ENCODE data around the gene MYO19. TPM values are rescaled to one million over a fixed set of nuclear protein-coding genes. Genes with fewer than 3 reads are reported as not detected.

The MYO19 gene
- total and polyA plus RNA-seq, 9 of the 15 experiments (the other 6 are each of a cell fraction or from before 2014, with no cell fraction given) = 21.6 to 176 (median 129) TPM

DNA sequence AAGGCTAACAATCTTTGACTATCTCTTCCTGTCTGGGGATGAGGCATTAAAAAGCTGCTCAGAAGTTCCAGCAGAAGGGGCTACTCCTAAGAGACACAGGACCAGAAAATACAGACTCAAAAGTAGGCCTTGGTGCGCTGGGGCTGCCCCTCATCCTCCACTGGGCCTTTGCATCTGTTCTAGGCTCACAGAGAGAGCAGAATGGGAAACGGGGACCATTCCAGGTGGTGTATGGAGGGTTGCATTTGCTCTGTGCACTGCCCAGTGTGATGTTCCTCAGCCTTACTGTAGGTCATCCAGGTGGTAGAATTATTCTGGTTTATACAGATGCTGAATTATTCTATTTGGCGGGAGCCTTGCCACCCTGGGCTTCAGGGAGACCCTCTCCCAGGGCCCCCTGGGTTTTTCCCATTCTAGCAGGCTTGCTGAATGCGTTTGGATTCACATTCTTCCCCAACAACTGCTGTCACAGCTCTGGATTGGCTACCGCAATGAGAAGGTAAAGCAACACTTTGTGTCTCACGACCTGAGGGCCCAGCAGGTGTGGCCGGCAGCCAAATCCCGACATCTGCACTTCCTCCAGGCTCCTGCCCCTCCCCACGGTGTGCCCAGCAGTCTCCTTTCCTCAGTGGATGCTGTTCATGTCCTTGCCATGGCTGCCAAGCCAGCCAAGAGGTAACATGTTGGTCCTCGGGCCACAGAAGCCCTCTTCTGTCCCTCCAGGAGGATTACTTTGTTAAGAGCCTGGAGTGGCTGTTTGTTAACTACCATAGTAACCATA is 73.1 kb downstream of the MYO19 start:
- Histone ChIP-seq H3K36me3 (ENCODE audit: control insufficient read depth, insufficient read depth, low read length) (no peaks in the 10 kb centered on the region), H3K4me1 (replicated peaks in 1 of 2; ENCODE audit: control insufficient read depth in 2 of 2, insufficient read depth in 2 of 2, low read length in 2 of 2) (peaks cover 0 to 12% of the 10 kb centered on the region in 2 experiments; a peak in 2 of 5 replicates), H4K20me1 (replicated peaks; ENCODE audit: control insufficient read depth, insufficient read depth, low read length) (peaks cover 10% of the 10 kb centered on the region; the same call in 1 of the 2 replicates), H3K9me3 (replicated peaks; ENCODE audit: control insufficient read depth, insufficient read depth, low read depth, low read length) (no peaks in the 10 kb centered on the region), H3K27ac (ENCODE audit: extremely low read depth, low read depth, low read length) (no peak overlapping the region), H3K9ac (ENCODE audit: insufficient read depth in 1 of 2, low read depth in 2 of 2, low read length in 2 of 2) (no peak overlapping the region), H2AFZ (ENCODE audit: low read depth, low read length) (no peak overlapping the region), H3K9me1 (ENCODE audit: control insufficient read depth, insufficient read depth, low read length) (no peaks in the 10 kb centered on the region), H3K27me3 (ENCODE audit: control insufficient read depth in 2 of 2, insufficient read depth in 2 of 2, low read length in 2 of 2) (peaks cover 0 to 39% of the 10 kb centered on the region in 2 experiments; a peak in 3 of 5 replicates), H3K4me3 (no peak overlapping the region), H3K4me2 (ENCODE audit: insufficient read depth, low read length) (no peak overlapping the region), H3K79me2 (ENCODE audit: control insufficient read depth, insufficient read depth, low read length) (no peaks in the 10 kb centered on the region)
- ATAC-seq (no peak), FAIRE-seq (no peak), DNase-seq (ENCODE audit: extremely low read depth in 1 of 4, low spot score in 3 of 4) (no peak)
- ChIA-PET POLR2A (no interaction called here), CTCF (ENCODE audit: low intra/inter-chr PET ratio) (no interaction called here)
- 2% methylated on average over 10 of the region's 10 CpGs for WGBS (ENCODE audit: insufficient coverage, low coverage, missing lambda C conversion rate)
- intact Hi-C loops (cut with micrococcal nuclease) = no loop called here
- TF ChIP-seq E2F3 (CRISPR knock-in tag; IDR thresholded peaks at IDR 0.05) = no peak
- BruUV-seq (replicated peaks) = no TSS peak
- in situ Hi-C loops (cut with MboI) = loop anchor here (25.0 kb wide), 1 partner anchor 99 kb away; no protein-coding TSS in a partner anchor

- H3K36me3 ChIP-seq (ENCODE audit: control insufficient read depth, insufficient read depth, low read length) = no peaks in the 10 kb centered on the region
- no peaks in the 10 kb centered on the region for H3K9me1 ChIP-seq (ENCODE audit: control insufficient read depth, insufficient read depth, low read length)
- 3% methylated on average over 5 of the region's 5 CpGs for whole genome bisulfite sequencing (ENCODE audit: insufficient coverage, low coverage, missing lambda C conversion rate)
- H3K9me3 ChIP-seq (replicated peaks; ENCODE audit: control insufficient read depth, insufficient read depth, low read depth, low read length) = no peaks in the 10 kb centered on the region
- intact Hi-C loops (cut with micrococcal nuclease) (no loop called here), in situ Hi-C loops (cut with MboI) (loop anchor here (25.0 kb wide), 1 partner anchor 98 kb away; no protein-coding TSS in a partner anchor)
- no peak overlapping the region for H3K9ac ChIP-seq (ENCODE audit: insufficient read depth in 1 of 2, low read depth in 2 of 2, low read length in 2 of 2)
- ChIA-PET CTCF (ENCODE audit: low intra/inter-chr PET ratio) (no interaction called here), POLR2A (interaction anchor here (0.7 to 0.8 kb wide), 2 partner anchors 11 to 22 kb away, joined by 3 read pairs; no protein-coding TSS in a partner anchor)
- FAIRE-seq (no peak), DNase-seq (ENCODE audit: extremely low read depth in 1 of 4, low spot score in 3 of 4) (peak in 1 of 4 experiments; percentile 22), ATAC-seq (no peak)
- peaks cover 0 to 32% of the 10 kb centered on the region in 2 experiments; a peak in 3 of 5 replicates for H3K27me3 ChIP-seq (ENCODE audit: control insufficient read depth in 2 of 2, insufficient read depth in 2 of 2, low read length in 2 of 2)
- H4K20me1 ChIP-seq (replicated peaks; ENCODE audit: control insufficient read depth, insufficient read depth, low read length) = peaks cover 7% of the 10 kb centered on the region; the same call in 1 of the 2 replicates
- H2AFZ ChIP-seq (ENCODE audit: low read depth, low read length) = no peak overlapping the region
- no TSS peak for BruUV-seq (replicated peaks)
- no peak overlapping the region for H3K4me2 ChIP-seq (ENCODE audit: insufficient read depth, low read length)
- H3K79me2 ChIP-seq (ENCODE audit: control insufficient read depth, insufficient read depth, low read length) = no peaks in the 10 kb centered on the region
- peaks cover 0 to 12% of the 10 kb centered on the region in 2 experiments; a peak in 2 of 5 replicates for H3K4me1 ChIP-seq (replicated peaks in 1 of 2; ENCODE audit: control insufficient read depth in 2 of 2, insufficient read depth in 2 of 2, low read length in 2 of 2)
- no peak overlapping the region for H3K4me3 ChIP-seq
- peak; percentile 94 for TF ChIP-seq ZNF512 (tag; IDR thresholded peaks at IDR 0.05)
- peak; percentile 17 to 33 (median 22); a peak in 3 of 6 replicates for TF ChIP-seq CTCF (IDR thresholded peaks at IDR 0.05 in 2 of 3, conservative IDR thresholded peaks at IDR 0.05 in 1 of 3; ENCODE audit: insufficient read depth in 2 of 3, low read depth in 1 of 3, low read length in 3 of 3)
- TF ChIP-seq GABPB1 (CRISPR knock-in tag; IDR thresholded peaks at IDR 0.05) = no peak
- TF ChIP-seq ZNF3 (CRISPR knock-in tag; IDR thresholded peaks at IDR 0.05) = no peak
- no peak overlapping the region for H3K27ac ChIP-seq (ENCODE audit: extremely low read depth, low read depth, low read length)
Observed at GRCh38 chr17:36460265-36460937, 74.3 kb downstream of the MYO19 start.

Measured in K562 (cell line).